SK-N-SH (cell line): ENCODE data around the gene CDH23. TPM values are rescaled to one million over a fixed set of nuclear protein-coding genes. Genes with fewer than 3 reads are reported as not detected.

Source experiments
- CTCF ChIA-PET: fragments of 300-600, 350-600 bp; formaldehyde crosslinking; extraction: SDS; loops from one replicate; lab custom pipeline; 2021; lab: Yijun Ruan, JAX
- POLR2A ChIA-PET: fragments of 350-600 bp; sonication (Branson Sonifier 250); formaldehyde crosslinking; extraction: SDS; loops from one replicate; lab custom pipeline; 2020; ENCODE audit warnings: antibody characterized with exemption, inconsistent platforms; lab: Yijun Ruan, JAX
- DNase-seq: peaks from one replicate; pipeline ENCODE4 v3.0.0; 2012
- H2AFZ ChIP-seq: fragments of 200-600 bp; sonication (generic); 2 replicates; pipeline ENCODE4 v1.8.1; 2016; ENCODE audit warnings: antibody characterized with exemption, mild to moderate bottlenecking, low read depth
- H3F3A ChIP-seq: fragments of 200-600 bp; sonication (generic); replicated peaks from 2 replicates; pipeline ENCODE3; 2016; ENCODE audit warnings: antibody characterized with exemption, mild to moderate bottlenecking; ENCODE audit not compliant: insufficient read depth
- H3K27ac ChIP-seq, 2 experiments: fragments of 200-500 bp in 1 of 2; fragments of 200-600 bp in 1 of 2; sonication (Bioruptor generic) in 1 of 2; sonication (generic), shearing (Covaris generic) in 1 of 2; 2 replicates each; pipeline versions ENCODE4 v1.5.1 to v1.6.1; 2014 to 2016; ENCODE audit warnings: low read depth in 2 of 2, inconsistent platforms in 1 of 2, low read length in 1 of 2, mild to moderate bottlenecking in 1 of 2, mixed read lengths in 1 of 2
- H3K27me3 ChIP-seq: fragments of 200-600 bp; sonication (generic), shearing (Covaris generic); 2 replicates; pipeline ENCODE4 v1.6.1; 2016; ENCODE audit warnings: mixed run types; ENCODE audit not compliant: insufficient read depth
- H3K36me3 ChIP-seq, 2 experiments: fragments of 200-500 bp in 1 of 2; fragments of 200-600 bp in 1 of 2; sonication (Bioruptor generic) in 1 of 2; sonication (generic) in 1 of 2; replicated peaks in 1 of 2; 2 replicates each; pipeline versions ENCODE3 to v1.5.1; 2014 to 2016; ENCODE audit warnings: low read length in 1 of 2, mild to moderate bottlenecking in 1 of 2; ENCODE audit not compliant: insufficient read depth in 2 of 2, control insufficient read depth in 1 of 2
- H3K4me1 ChIP-seq, 2 experiments: fragments of 200-500 bp in 1 of 2; fragments of 200-600 bp in 1 of 2; sonication (Bioruptor generic) in 1 of 2; sonication (generic), shearing (Covaris generic) in 1 of 2; 2 replicates each; pipeline versions ENCODE4 v1.5.1 to v1.6.1; 2014 to 2016; ENCODE audit warnings: low read depth in 1 of 2, low read length in 1 of 2, mixed run types in 1 of 2; ENCODE audit not compliant: insufficient read depth in 2 of 2, control insufficient read depth in 1 of 2
- H3K4me2 ChIP-seq: fragments of 200-600 bp; sonication (generic), shearing (Covaris generic); 2 replicates; pipeline ENCODE4 v1.6.1; 2017; ENCODE audit warnings: mixed run types
- H3K4me3 ChIP-seq, 2 experiments: fragments of 200-500 bp in 1 of 2; fragments of 200-600 bp in 1 of 2; sonication (Bioruptor generic) in 1 of 2; sonication (generic), shearing (Covaris generic) in 1 of 2; 2 replicates each; pipeline versions ENCODE4 v1.5.1 to v1.8.1; 2014 to 2016; ENCODE audit warnings: low read depth in 2 of 2, inconsistent platforms in 1 of 2, low read length in 1 of 2, mild to moderate bottlenecking in 1 of 2, mixed read lengths in 1 of 2, moderate library complexity in 1 of 2
- H3K79me2 ChIP-seq: fragments of 200-600 bp; sonication (generic); 2 replicates; pipeline ENCODE4 v1.8.1; 2017; ENCODE audit warnings: mild to moderate bottlenecking; ENCODE audit not compliant: insufficient read depth
- H3K9ac ChIP-seq: fragments of 200-600 bp; sonication (generic); 2 replicates; pipeline ENCODE4 v1.6.1; 2017; ENCODE audit warnings: mixed run types
- H3K9me2 ChIP-seq: fragments of 200-600 bp; sonication (generic); 2 replicates; pipeline ENCODE4 v1.6.1; 2017; ENCODE audit warnings: mixed run types
- H3K9me3 ChIP-seq: fragments of 200-600 bp; sonication (generic); 2 replicates; pipeline ENCODE4 v1.6.1; 2017; ENCODE audit warnings: mixed run types, mild to moderate bottlenecking, moderate library complexity
- H4K20me1 ChIP-seq: fragments of 200-600 bp; sonication (generic); 2 replicates; pipeline ENCODE4 v1.6.1; 2017; ENCODE audit warnings: mild to moderate bottlenecking, mixed run types; ENCODE audit not compliant: insufficient read depth
- EP300 ChIP-seq, 2 experiments: IDR thresholded peaks; 2 replicates each; pipeline versions ENCODE4 v1.4.0 to v1.6.1; 2012; ENCODE audit warnings: borderline replicate concordance in 1 of 2, low read depth in 1 of 2, low read length in 1 of 2
- FOXJ3 ChIP-seq: sonication (generic); formaldehyde crosslinking; IDR thresholded peaks from 2 replicates; pipeline ENCODE4 v1.5.1; 2020; ENCODE audit warnings: mild to moderate bottlenecking, missing genetic modification reagents
- FOXM1 ChIP-seq: IDR thresholded peaks from 2 replicates; pipeline ENCODE4 v1.4.0; 2012; ENCODE audit warnings: low read depth, mild to moderate bottlenecking
- MXI1 ChIP-seq: IDR thresholded peaks from 2 replicates; pipeline ENCODE4 v1.6.1; 2012; ENCODE audit warnings: mild to moderate bottlenecking, low read depth, low read length, improper control_type of control experiment
- NFIC ChIP-seq: IDR thresholded peaks from 2 replicates; pipeline ENCODE4 v1.4.0; 2012; ENCODE audit warnings: borderline replicate concordance
- NRF1 ChIP-seq: IDR thresholded peaks from 2 replicates; pipeline ENCODE4 v1.6.1; 2012; ENCODE audit warnings: low read depth, mild to moderate bottlenecking, low read length
- RAD21 ChIP-seq: IDR thresholded peaks from 2 replicates; pipeline ENCODE4 v1.6.1; 2012; ENCODE audit warnings: mild to moderate bottlenecking, low read length
- RCOR1 ChIP-seq: fragments of 150-350 bp; IDR thresholded peaks from 2 replicates; pipeline ENCODE4 v1.6.1; 2017; ENCODE audit warnings: antibody characterized with exemption, low read length
- SIN3A ChIP-seq: IDR thresholded peaks from 2 replicates; pipeline ENCODE4 v1.6.1; 2012; ENCODE audit warnings: low read depth, mild to moderate bottlenecking, low read length, moderate library complexity, borderline replicate concordance
- SMC3 ChIP-seq: IDR thresholded peaks from 2 replicates; pipeline ENCODE4 v1.6.1; 2012; ENCODE audit warnings: low read depth, low read length, improper control_type of control experiment
- TAF1 ChIP-seq: IDR thresholded peaks from 2 replicates; pipeline ENCODE4 v1.6.1; 2012; ENCODE audit warnings: low read depth, mild to moderate bottlenecking, low read length, moderate library complexity, borderline replicate concordance
- TCF12 ChIP-seq: IDR thresholded peaks from 2 replicates; pipeline ENCODE4 v1.4.0; 2012
- YY1 ChIP-seq: IDR thresholded peaks from 2 replicates; pipeline ENCODE4 v1.4.0; 2012; ENCODE audit warnings: low read depth, mild to moderate bottlenecking
- WGBS: methylation state at CpG from one replicate; pipeline ENCODE4 v1.1.6; 2017; ENCODE audit warnings: low lambda C conversion rate; 5-methylcytosine and 5-hydroxymethylcytosine counted together
- polyA plus RNA-seq, 3 experiments: library from polyadenylated mRNA; depleted of rRNA; stranded (reverse); fragments of >200 nt; gene quantifications; 2 replicates each; pipeline ENCODE4 v1.2.3, GENCODE V29; 2012
- TF ChIP-seq, protein P1 (sequence below): fragments of 200-600 bp; sonication (generic); IDR thresholded peaks from 2 replicates; pipeline ENCODE4 v1.6.1; 2017; ENCODE audit warnings: antibody characterized with exemption, mild to moderate bottlenecking, moderate library complexity
- TF ChIP-seq, protein P2 (sequence below): IDR thresholded peaks from 2 replicates; pipeline ENCODE4 v1.4.0; 2012; ENCODE audit warnings: low read depth
- TF ChIP-seq, protein P3 (sequence below): IDR thresholded peaks from 2 replicates; pipeline ENCODE4 v1.6.1; 2012; ENCODE audit warnings: mild to moderate bottlenecking, low read depth, low read length, moderate library complexity
- TF ChIP-seq, protein P4 (sequence below): fragments of 150-350 bp; IDR thresholded peaks from 2 replicates; pipeline ENCODE4 v1.6.1; 2017; ENCODE audit warnings: antibody characterized with exemption, low read length, low read depth, borderline replicate concordance
- TF ChIP-seq, protein P5 (sequence below): IDR thresholded peaks from 2 replicates; pipeline ENCODE4 v1.4.0; 2012; ENCODE audit warnings: low read depth, borderline replicate concordance
- TF ChIP-seq, protein P6 (sequence below): fragments of 150-350 bp; IDR thresholded peaks from 2 replicates; pipeline ENCODE4 v1.6.1; 2016; ENCODE audit warnings: mild to moderate bottlenecking, low read depth, low read length

Gene CDH23
- polyA plus RNA-seq, 1 of the 3 experiments (the other 2 are of a cell fraction) = 0.03 TPM

DNA sequence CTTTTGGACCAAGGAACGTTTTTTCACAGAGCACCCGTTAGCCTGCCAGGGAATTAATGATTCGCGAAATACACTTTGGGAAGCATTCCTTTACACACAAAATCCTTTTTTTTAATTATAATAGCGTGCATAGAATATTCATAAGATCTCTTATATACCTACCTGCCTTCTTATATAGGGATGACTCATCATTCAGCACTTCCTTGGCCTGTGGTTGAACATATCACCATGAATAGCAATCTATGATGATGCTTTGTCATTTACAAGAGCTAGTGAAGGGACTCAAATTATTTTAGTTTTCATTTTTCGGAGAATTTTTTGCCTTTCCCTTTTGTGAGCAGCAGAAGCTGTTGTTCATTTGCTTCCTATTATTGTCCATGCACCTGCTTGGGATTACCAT is 97.0 kb downstream of the CDH23 start:
- Histone ChIP-seq H3K9me2 (no peaks in the 10 kb centered on the region), H3K4me2 (no peak overlapping the region), H3K79me2 (no peaks in the 10 kb centered on the region), H3F3A (no peaks in the 10 kb centered on the region), H3K27ac (no peak overlapping the region), H3K9me3 (0 out of 2 replicates have a peak, but pooled peaks cover 5% of the 10 kb centered on the region), H3K27me3 (no peaks in the 10 kb centered on the region; the same call in none of the 2 replicates), H3K9ac (no peak overlapping the region), H2AFZ (no peak overlapping the region), H4K20me1 (no peaks in the 10 kb centered on the region), H3K4me1 (peaks cover 0 to 13% of the 10 kb centered on the region in 2 experiments; a peak in 2 of 4 replicates), H3K36me3 (no peaks in the 10 kb centered on the region), H3K4me3 (no peak overlapping the region)
- CTCF ChIA-PET = interaction anchor here (1.1 to 1.2 kb wide), 2 partner anchors 10 to 77 kb away, joined by 3 read pairs; no protein-coding TSS in a partner anchor
- POLR2A ChIA-PET = interaction anchor here (0.7 kb wide), 1 partner anchor 145 kb away, joined by 3 read pairs; no protein-coding TSS in a partner anchor
- DNase-seq = no peak
- TF ChIP-seq, protein P1, sequence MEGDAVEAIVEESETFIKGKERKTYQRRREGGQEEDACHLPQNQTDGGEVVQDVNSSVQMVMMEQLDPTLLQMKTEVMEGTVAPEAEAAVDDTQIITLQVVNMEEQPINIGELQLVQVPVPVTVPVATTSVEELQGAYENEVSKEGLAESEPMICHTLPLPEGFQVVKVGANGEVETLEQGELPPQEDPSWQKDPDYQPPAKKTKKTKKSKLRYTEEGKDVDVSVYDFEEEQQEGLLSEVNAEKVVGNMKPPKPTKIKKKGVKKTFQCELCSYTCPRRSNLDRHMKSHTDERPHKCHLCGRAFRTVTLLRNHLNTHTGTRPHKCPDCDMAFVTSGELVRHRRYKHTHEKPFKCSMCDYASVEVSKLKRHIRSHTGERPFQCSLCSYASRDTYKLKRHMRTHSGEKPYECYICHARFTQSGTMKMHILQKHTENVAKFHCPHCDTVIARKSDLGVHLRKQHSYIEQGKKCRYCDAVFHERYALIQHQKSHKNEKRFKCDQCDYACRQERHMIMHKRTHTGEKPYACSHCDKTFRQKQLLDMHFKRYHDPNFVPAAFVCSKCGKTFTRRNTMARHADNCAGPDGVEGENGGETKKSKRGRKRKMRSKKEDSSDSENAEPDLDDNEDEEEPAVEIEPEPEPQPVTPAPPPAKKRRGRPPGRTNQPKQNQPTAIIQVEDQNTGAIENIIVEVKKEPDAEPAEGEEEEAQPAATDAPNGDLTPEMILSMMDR = no peak
- TF ChIP-seq SIN3A = no peak
- TF ChIP-seq, protein P2, sequence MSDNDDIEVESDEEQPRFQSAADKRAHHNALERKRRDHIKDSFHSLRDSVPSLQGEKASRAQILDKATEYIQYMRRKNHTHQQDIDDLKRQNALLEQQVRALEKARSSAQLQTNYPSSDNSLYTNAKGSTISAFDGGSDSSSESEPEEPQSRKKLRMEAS = no peak
- no peak for TF ChIP-seq TAF1
- TF ChIP-seq, protein P3, sequence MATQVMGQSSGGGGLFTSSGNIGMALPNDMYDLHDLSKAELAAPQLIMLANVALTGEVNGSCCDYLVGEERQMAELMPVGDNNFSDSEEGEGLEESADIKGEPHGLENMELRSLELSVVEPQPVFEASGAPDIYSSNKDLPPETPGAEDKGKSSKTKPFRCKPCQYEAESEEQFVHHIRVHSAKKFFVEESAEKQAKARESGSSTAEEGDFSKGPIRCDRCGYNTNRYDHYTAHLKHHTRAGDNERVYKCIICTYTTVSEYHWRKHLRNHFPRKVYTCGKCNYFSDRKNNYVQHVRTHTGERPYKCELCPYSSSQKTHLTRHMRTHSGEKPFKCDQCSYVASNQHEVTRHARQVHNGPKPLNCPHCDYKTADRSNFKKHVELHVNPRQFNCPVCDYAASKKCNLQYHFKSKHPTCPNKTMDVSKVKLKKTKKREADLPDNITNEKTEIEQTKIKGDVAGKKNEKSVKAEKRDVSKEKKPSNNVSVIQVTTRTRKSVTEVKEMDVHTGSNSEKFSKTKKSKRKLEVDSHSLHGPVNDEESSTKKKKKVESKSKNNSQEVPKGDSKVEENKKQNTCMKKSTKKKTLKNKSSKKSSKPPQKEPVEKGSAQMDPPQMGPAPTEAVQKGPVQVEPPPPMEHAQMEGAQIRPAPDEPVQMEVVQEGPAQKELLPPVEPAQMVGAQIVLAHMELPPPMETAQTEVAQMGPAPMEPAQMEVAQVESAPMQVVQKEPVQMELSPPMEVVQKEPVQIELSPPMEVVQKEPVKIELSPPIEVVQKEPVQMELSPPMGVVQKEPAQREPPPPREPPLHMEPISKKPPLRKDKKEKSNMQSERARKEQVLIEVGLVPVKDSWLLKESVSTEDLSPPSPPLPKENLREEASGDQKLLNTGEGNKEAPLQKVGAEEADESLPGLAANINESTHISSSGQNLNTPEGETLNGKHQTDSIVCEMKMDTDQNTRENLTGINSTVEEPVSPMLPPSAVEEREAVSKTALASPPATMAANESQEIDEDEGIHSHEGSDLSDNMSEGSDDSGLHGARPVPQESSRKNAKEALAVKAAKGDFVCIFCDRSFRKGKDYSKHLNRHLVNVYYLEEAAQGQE = no peak
- TF ChIP-seq NFIC = no peak
- TF ChIP-seq, protein P4, sequence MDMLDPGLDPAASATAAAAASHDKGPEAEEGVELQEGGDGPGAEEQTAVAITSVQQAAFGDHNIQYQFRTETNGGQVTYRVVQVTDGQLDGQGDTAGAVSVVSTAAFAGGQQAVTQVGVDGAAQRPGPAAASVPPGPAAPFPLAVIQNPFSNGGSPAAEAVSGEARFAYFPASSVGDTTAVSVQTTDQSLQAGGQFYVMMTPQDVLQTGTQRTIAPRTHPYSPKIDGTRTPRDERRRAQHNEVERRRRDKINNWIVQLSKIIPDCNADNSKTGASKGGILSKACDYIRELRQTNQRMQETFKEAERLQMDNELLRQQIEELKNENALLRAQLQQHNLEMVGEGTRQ = no peak
- TF ChIP-seq MXI1 = no peak
- TF ChIP-seq FOXJ3 (CRISPR knock-in tag) = no peak
- TF ChIP-seq, protein P5, sequence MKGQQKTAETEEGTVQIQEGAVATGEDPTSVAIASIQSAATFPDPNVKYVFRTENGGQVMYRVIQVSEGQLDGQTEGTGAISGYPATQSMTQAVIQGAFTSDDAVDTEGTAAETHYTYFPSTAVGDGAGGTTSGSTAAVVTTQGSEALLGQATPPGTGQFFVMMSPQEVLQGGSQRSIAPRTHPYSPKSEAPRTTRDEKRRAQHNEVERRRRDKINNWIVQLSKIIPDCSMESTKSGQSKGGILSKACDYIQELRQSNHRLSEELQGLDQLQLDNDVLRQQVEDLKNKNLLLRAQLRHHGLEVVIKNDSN = no peak
- TF ChIP-seq, protein P6, sequence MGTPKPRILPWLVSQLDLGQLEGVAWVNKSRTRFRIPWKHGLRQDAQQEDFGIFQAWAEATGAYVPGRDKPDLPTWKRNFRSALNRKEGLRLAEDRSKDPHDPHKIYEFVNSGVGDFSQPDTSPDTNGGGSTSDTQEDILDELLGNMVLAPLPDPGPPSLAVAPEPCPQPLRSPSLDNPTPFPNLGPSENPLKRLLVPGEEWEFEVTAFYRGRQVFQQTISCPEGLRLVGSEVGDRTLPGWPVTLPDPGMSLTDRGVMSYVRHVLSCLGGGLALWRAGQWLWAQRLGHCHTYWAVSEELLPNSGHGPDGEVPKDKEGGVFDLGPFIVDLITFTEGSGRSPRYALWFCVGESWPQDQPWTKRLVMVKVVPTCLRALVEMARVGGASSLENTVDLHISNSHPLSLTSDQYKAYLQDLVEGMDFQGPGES = no peak
- no peak for TF ChIP-seq FOXM1
- TF ChIP-seq YY1 = no peak
- no peak for TF ChIP-seq RCOR1
- no peak for TF ChIP-seq EP300 (IDR thresholded peaks at IDR 0.05; ENCODE audit: borderline replicate concordance in 1 of 2, low read depth in 1 of 2, low read length in 1 of 2)
- no peak for TF ChIP-seq NRF1
- no peak for TF ChIP-seq TCF12
- TF ChIP-seq RAD21 = no peak
- TF ChIP-seq SMC3 = no peak
- 62% methylated on average over 6 of the region's 6 CpGs for WGBS
